WTC11 (cell line): ENCODE data around the gene SPEM1. TPM values are rescaled to one million over a fixed set of nuclear protein-coding genes. Genes with fewer than 3 reads are reported as not detected.

Experiments
- ATAC-seq: fragments of 200-7000 bp; cut with Tn5 transposase; 2 replicates; pipeline ENCODE4 v1.10.0; 2021; ENCODE audit warnings: mild to moderate bottlenecking, moderate library complexity
- CTCF ChIA-PET: fragments of 300-600 bp; sonication (Branson Sonifier 250); formaldehyde crosslinking; loops from one replicate; lab custom pipeline; 2021; ENCODE audit warnings: antibody characterized with exemption; lab: Charles Lee
- POLR2A ChIA-PET: fragments of 350-600 bp; sonication (Branson Sonifier 250); formaldehyde crosslinking; loops from one replicate; lab custom pipeline; 2021; ENCODE audit warnings: antibody characterized with exemption; lab: Charles Lee
- DNase-seq: peaks from one replicate; pipeline ENCODE4 v3.0.0; 2021; ENCODE audit warnings: low spot score
- H3K27ac Mint-ChIP-seq: 2 replicates; pipeline ENCODE4 v1.8.0; 2021; ENCODE audit warnings: mixed read lengths
- H3K27me3 Mint-ChIP-seq: 2 replicates; pipeline ENCODE4 v1.8.0; 2021; ENCODE audit warnings: low read depth, mild to moderate bottlenecking, moderate library complexity, mixed read lengths
- H3K36me3 Mint-ChIP-seq: 2 replicates; pipeline ENCODE4 v1.8.0; 2021; ENCODE audit warnings: mixed read lengths
- H3K4me1 Mint-ChIP-seq: 2 replicates; pipeline ENCODE4 v1.8.0; 2022; ENCODE audit warnings: mixed read lengths
- H3K4me3 Mint-ChIP-seq: 2 replicates; pipeline ENCODE4 v1.8.0; 2021; ENCODE audit warnings: mild to moderate bottlenecking, moderate library complexity, mixed read lengths
- H3K9me3 Mint-ChIP-seq: 2 replicates; pipeline ENCODE4 v1.8.0; 2021; ENCODE audit warnings: mixed read lengths
- CREB1 ChIP-seq: sonication (generic); formaldehyde crosslinking; IDR thresholded peaks from 2 replicates; pipeline ENCODE4 v1.8.0; 2023; ENCODE audit warnings: mild to moderate bottlenecking, missing genetic modification reagents
- FOXK1 ChIP-seq: sonication (generic); formaldehyde crosslinking; IDR thresholded peaks from 2 replicates; pipeline ENCODE4 v1.8.0; 2022; ENCODE audit warnings: mild to moderate bottlenecking, moderate library complexity, missing genetic modification reagents
- FOXP1 ChIP-seq: sonication (generic); formaldehyde crosslinking; IDR thresholded peaks from 2 replicates; pipeline ENCODE4 v1.8.0; 2022; ENCODE audit warnings: missing genetic modification reagents, mild to moderate bottlenecking, moderate library complexity, borderline replicate concordance
- FOXP4 ChIP-seq: sonication (generic); formaldehyde crosslinking; IDR thresholded peaks from 2 replicates; pipeline ENCODE4 v1.8.0; 2022; ENCODE audit warnings: mild to moderate bottlenecking, missing genetic modification reagents
- GRHL2 ChIP-seq: fragments of 250-450 bp; sonication (Bioruptor Pico); IDR thresholded peaks from 2 replicates; pipeline ENCODE4 v1.8.0; 2022; ENCODE audit warnings: mild to moderate bottlenecking, moderate library complexity; ENCODE audit not compliant: insufficient replicate concordance, severe bottlenecking
- HMGA2 ChIP-seq: fragments of 250-450 bp; sonication (Bioruptor Pico); IDR thresholded peaks from 2 replicates; pipeline ENCODE4 v1.4.0; 2021; ENCODE audit warnings: mild to moderate bottlenecking, moderate library complexity
- HMGXB4 ChIP-seq: sonication (generic); formaldehyde crosslinking; IDR thresholded peaks from 2 replicates; pipeline ENCODE4 v1.8.1; 2023; ENCODE audit warnings: mild to moderate bottlenecking, moderate library complexity, missing genetic modification reagents
- IRF1 ChIP-seq: sonication (generic); formaldehyde crosslinking; IDR thresholded peaks from 2 replicates; pipeline ENCODE4 v1.8.0; 2023; ENCODE audit warnings: missing genetic modification reagents
- MYBL2 ChIP-seq: sonication (generic); formaldehyde crosslinking; IDR thresholded peaks from 2 replicates; pipeline ENCODE4 v1.8.1; 2023; ENCODE audit warnings: mild to moderate bottlenecking, moderate library complexity, missing genetic modification reagents
- NR1H2 ChIP-seq: sonication (generic); formaldehyde crosslinking; IDR thresholded peaks from 2 replicates; pipeline ENCODE4 v1.9.0; 2021; ENCODE audit warnings: mild to moderate bottlenecking, moderate library complexity, missing genetic modification reagents
- NR3C1 ChIP-seq: sonication (generic); formaldehyde crosslinking; conservative IDR thresholded peaks from 2 replicates; pipeline ENCODE4 v1.8.1; 2023; ENCODE audit warnings: low read depth, mild to moderate bottlenecking, missing genetic modification reagents
- PREB ChIP-seq: sonication (generic); formaldehyde crosslinking; IDR thresholded peaks from 2 replicates; pipeline ENCODE4 v1.8.1; 2022; ENCODE audit warnings: mild to moderate bottlenecking, missing genetic modification reagents, moderate library complexity, borderline replicate concordance
- RELA ChIP-seq: sonication (generic); formaldehyde crosslinking; IDR thresholded peaks from 2 replicates; pipeline ENCODE4 v1.8.1; 2022; ENCODE audit warnings: missing genetic modification reagents, mild to moderate bottlenecking, borderline replicate concordance
- SMAD4 ChIP-seq: sonication (generic); formaldehyde crosslinking; IDR thresholded peaks from 2 replicates; pipeline ENCODE4 v1.8.0; 2022; ENCODE audit warnings: mild to moderate bottlenecking, missing genetic modification reagents
- SOX15 ChIP-seq: fragments of 250-450 bp; sonication (Bioruptor Pico); IDR thresholded peaks from 2 replicates; pipeline ENCODE4 v1.9.0; 2021; ENCODE audit warnings: mild to moderate bottlenecking
- TEAD1 ChIP-seq: sonication (generic); formaldehyde crosslinking; IDR thresholded peaks from 2 replicates; pipeline ENCODE4 v1.8.0; 2022; ENCODE audit warnings: mild to moderate bottlenecking, missing genetic modification reagents
- total RNA-seq: library from RNA; stranded (reverse); gene quantifications from 3 replicates; pipeline ENCODE4 v1.2.3, GENCODE V29; 2021
- TF ChIP-seq, protein P1 (sequence below): sonication (generic); formaldehyde crosslinking; IDR thresholded peaks from 2 replicates; pipeline ENCODE4 v1.8.0; 2023; ENCODE audit warnings: mild to moderate bottlenecking, missing genetic modification reagents
- TF ChIP-seq, protein P2 (sequence below): sonication (generic); formaldehyde crosslinking; IDR thresholded peaks from 2 replicates; pipeline ENCODE4 v1.8.1; 2022; ENCODE audit warnings: low read depth, missing genetic modification reagents, borderline replicate concordance
- TF ChIP-seq, protein P3 (sequence below): sonication (generic); formaldehyde crosslinking; conservative IDR thresholded peaks from 2 replicates; pipeline ENCODE4 v1.8.1; 2022; ENCODE audit warnings: mild to moderate bottlenecking, missing genetic modification reagents

SPEM1 gene
- total RNA-seq, 1 experiment from 2014 or later = 0.35 TPM

- H3K27ac Mint-ChIP-seq = peak overlapping the region; percentile 85
- H3K4me3 Mint-ChIP-seq = peak overlapping the region; percentile 80
- peaks cover 27% of the 10 kb centered on the region for H3K4me1 Mint-ChIP-seq
- ChIA-PET POLR2A (interaction anchor here (0.9 to 2.5 kb wide), 15 partner anchors 9 to 186 kb away, joined by 3 to 38 read pairs (median 5); partner anchors contain the start of genes ACAP1, NEURL4, PLSCR3 and POLR2A), CTCF (interaction anchor here (0.6 to 3.3 kb wide), 20 partner anchors 9 to 705 kb away, joined by 3 to 59 read pairs (median 6); partner anchors contain the start of genes CHRNB1, KCTD11, PLSCR3 and SOX15)
- peak; percentile 4 for ATAC-seq
- peaks cover 4% of the 10 kb centered on the region for H3K36me3 Mint-ChIP-seq
- DNase-seq = peak; percentile 72
- H3K9me3 Mint-ChIP-seq = no peaks in the 10 kb centered on the region
- TF ChIP-seq GRHL2 (CRISPR knock-in tag) = no peak
- no peak for TF ChIP-seq NR1H2 (CRISPR knock-in tag)
- TF ChIP-seq HMGXB4 (CRISPR knock-in tag) = no peak
- TF ChIP-seq SMAD4 (CRISPR knock-in tag) = no peak
- no peak for TF ChIP-seq HMGA2 (CRISPR knock-in tag)
- no peaks in the 10 kb centered on the region; the same call in 1 of the 2 replicates for H3K27me3 Mint-ChIP-seq
These were observed 16.9 kb upstream of the SPEM1 start for GRCh38 chr17:7403043-7403726.

DNA sequence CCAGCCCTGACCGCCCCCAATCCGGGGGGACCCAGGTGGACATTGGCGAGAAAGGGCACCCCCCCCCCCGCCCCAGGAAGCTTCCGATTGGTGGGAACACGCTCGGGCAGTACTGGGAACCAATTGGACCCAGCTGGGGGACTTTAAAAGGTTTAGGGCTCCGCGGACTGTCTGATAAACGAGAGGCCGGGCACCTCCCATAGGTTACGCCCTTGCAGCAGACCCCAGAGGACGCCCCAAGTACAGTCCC is 16.5 kb upstream of the SPEM1 start:
- peaks cover 4% of the 10 kb centered on the region for H3K36me3 Mint-ChIP-seq
- ATAC-seq (peak; percentile 16), DNase-seq (no peak)
- H3K4me3 Mint-ChIP-seq = peak overlapping the region; percentile 80
- CTCF ChIA-PET = interaction anchor here (0.6 to 3.3 kb wide), 39 partner anchors 9 to 1523 kb away, joined by 3 to 59 read pairs (median 5); partner anchors contain the start of genes ACAP1, CHRNB1, KCTD11 and NEURL4
- peak overlapping the region; percentile 85 for H3K27ac Mint-ChIP-seq
- H3K4me1 Mint-ChIP-seq = peaks cover 27% of the 10 kb centered on the region
- POLR2A ChIA-PET = interaction anchor here (0.6 to 2.5 kb wide), 20 partner anchors 10 to 186 kb away, joined by 3 to 38 read pairs (median 4); partner anchors contain the start of genes ACAP1, CHRNB1, NEURL4 and PLSCR3
- TF ChIP-seq, protein P1, sequence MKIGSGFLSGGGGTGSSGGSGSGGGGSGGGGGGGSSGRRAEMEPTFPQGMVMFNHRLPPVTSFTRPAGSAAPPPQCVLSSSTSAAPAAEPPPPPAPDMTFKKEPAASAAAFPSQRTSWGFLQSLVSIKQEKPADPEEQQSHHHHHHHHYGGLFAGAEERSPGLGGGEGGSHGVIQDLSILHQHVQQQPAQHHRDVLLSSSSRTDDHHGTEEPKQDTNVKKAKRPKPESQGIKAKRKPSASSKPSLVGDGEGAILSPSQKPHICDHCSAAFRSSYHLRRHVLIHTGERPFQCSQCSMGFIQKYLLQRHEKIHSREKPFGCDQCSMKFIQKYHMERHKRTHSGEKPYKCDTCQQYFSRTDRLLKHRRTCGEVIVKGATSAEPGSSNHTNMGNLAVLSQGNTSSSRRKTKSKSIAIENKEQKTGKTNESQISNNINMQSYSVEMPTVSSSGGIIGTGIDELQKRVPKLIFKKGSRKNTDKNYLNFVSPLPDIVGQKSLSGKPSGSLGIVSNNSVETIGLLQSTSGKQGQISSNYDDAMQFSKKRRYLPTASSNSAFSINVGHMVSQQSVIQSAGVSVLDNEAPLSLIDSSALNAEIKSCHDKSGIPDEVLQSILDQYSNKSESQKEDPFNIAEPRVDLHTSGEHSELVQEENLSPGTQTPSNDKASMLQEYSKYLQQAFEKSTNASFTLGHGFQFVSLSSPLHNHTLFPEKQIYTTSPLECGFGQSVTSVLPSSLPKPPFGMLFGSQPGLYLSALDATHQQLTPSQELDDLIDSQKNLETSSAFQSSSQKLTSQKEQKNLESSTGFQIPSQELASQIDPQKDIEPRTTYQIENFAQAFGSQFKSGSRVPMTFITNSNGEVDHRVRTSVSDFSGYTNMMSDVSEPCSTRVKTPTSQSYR (CRISPR knock-in tag) = no peak
- TF ChIP-seq CREB1 (CRISPR knock-in tag) = 0 out of 2 replicates have a peak, but pooled peaks have one; percentile 17
- TF ChIP-seq FOXK1 (CRISPR knock-in tag) = no peak
- TF ChIP-seq, protein P2, sequence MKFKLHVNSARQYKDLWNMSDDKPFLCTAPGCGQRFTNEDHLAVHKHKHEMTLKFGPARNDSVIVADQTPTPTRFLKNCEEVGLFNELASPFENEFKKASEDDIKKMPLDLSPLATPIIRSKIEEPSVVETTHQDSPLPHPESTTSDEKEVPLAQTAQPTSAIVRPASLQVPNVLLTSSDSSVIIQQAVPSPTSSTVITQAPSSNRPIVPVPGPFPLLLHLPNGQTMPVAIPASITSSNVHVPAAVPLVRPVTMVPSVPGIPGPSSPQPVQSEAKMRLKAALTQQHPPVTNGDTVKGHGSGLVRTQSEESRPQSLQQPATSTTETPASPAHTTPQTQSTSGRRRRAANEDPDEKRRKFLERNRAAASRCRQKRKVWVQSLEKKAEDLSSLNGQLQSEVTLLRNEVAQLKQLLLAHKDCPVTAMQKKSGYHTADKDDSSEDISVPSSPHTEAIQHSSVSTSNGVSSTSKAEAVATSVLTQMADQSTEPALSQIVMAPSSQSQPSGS = no peak
- TF ChIP-seq NR3C1 (CRISPR knock-in tag) = no peak
- no peak for TF ChIP-seq FOXP1
- TF ChIP-seq RELA (CRISPR knock-in tag) = no peak
- no peak for TF ChIP-seq IRF1 (CRISPR knock-in tag)
- TF ChIP-seq, protein P3, sequence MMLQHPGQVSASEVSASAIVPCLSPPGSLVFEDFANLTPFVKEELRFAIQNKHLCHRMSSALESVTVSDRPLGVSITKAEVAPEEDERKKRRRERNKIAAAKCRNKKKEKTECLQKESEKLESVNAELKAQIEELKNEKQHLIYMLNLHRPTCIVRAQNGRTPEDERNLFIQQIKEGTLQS = no peak
- no peak for TF ChIP-seq FOXP4 (CRISPR knock-in tag)
- TF ChIP-seq TEAD1 (CRISPR knock-in tag) = no peak
- no peak for TF ChIP-seq SOX15
- TF ChIP-seq MYBL2 (CRISPR knock-in tag) = peak; percentile 84; the same call in 1 of the 2 replicates
- TF ChIP-seq PREB (CRISPR knock-in tag) = no peak
- no peaks in the 10 kb centered on the region for H3K9me3 Mint-ChIP-seq
- H3K27me3 Mint-ChIP-seq = no peaks in the 10 kb centered on the region; the same call in 1 of the 2 replicates
